T-helper 17 cell (primary cell): ENCODE results near the gene OSM. TPM values are rescaled to one million over a fixed set of nuclear protein-coding genes. Genes with fewer than 3 reads are reported as not detected.

Source experiments
- ATAC-seq: fragments of 150-1000 bp; cut with Tn5 transposase; 2 replicates; pipeline ENCODE4 v1.10.0; 2021; ENCODE audit warnings: mild to moderate bottlenecking, moderate library complexity
- DNase-seq, 3 donors: peaks; one replicate each; pipeline versions ENCODE4 v3.0.0 to v3.0.0-alpha.2; 2020 to 2021
- H3K9me3 ChIP-seq: one replicate; pipeline ENCODE4 v1.7.0; 2013; ENCODE audit warnings: low read length, mild to moderate bottlenecking; ENCODE audit not compliant: control insufficient read depth, poor library complexity, severe bottlenecking
- H3K27ac Mint-ChIP-seq: one replicate; pipeline ENCODE4 v1.8.0; 2022; ENCODE audit warnings: mild to moderate bottlenecking, moderate library complexity, mixed read lengths
- H3K27me3 Mint-ChIP-seq: one replicate; pipeline ENCODE4 v1.8.0; 2022; ENCODE audit warnings: mixed read lengths
- H3K36me3 Mint-ChIP-seq: one replicate; pipeline ENCODE4 v1.8.0; 2022; ENCODE audit warnings: low read depth, mixed read lengths
- H3K4me1 Mint-ChIP-seq: one replicate; pipeline ENCODE4 v1.8.0; 2022; ENCODE audit warnings: mild to moderate bottlenecking, mixed read lengths
- H3K4me3 Mint-ChIP-seq: one replicate; pipeline ENCODE4 v1.8.0; 2022; ENCODE audit warnings: mild to moderate bottlenecking, moderate library complexity, mixed read lengths
- total RNA-seq, 4 donors: library from RNA in 2 of 4; stranded (reverse) in 2 of 4; gene quantifications; one replicate each; pipeline ENCODE4 v1.2.3 and lab custom pipeline; 2022 to 2026

Gene OSM
- total RNA-seq, 2 donors from 2014 or later = 29.1 to 35.2 TPM

GRCh38 chr22:30286331-30286730 is 19.7 kb upstream of the OSM start:
- peaks cover 35% of the 10 kb centered on the region for H3K4me1 Mint-ChIP-seq
- no peak for ATAC-seq

GRCh38 chr22:30285846-30286200 is 19.2 kb upstream of the OSM start:
- Mint-ChIP-seq H3K36me3 (no peaks in the 10 kb centered on the region), H3K27me3 (no peaks in the 10 kb centered on the region), H3K27ac (peak overlapping the region; percentile 79), H3K4me3 (no peak overlapping the region), H3K4me1 (peaks cover 35% of the 10 kb centered on the region)
- H3K9me3 ChIP-seq = no peaks in the 10 kb centered on the region
- DNase-seq (no peak), ATAC-seq (no peak)

More at GRCh38 chr22:30286331-30286730, 19.7 kb upstream of the OSM start:
- H3K36me3 Mint-ChIP-seq = no peaks in the 10 kb centered on the region
- H3K27me3 Mint-ChIP-seq = no peaks in the 10 kb centered on the region
- no peak for DNase-seq
- H3K27ac Mint-ChIP-seq = peak overlapping the region; percentile 79
- H3K9me3 ChIP-seq = no peaks in the 10 kb centered on the region
- peak overlapping the region; percentile 41 for H3K4me3 Mint-ChIP-seq

DNA sequence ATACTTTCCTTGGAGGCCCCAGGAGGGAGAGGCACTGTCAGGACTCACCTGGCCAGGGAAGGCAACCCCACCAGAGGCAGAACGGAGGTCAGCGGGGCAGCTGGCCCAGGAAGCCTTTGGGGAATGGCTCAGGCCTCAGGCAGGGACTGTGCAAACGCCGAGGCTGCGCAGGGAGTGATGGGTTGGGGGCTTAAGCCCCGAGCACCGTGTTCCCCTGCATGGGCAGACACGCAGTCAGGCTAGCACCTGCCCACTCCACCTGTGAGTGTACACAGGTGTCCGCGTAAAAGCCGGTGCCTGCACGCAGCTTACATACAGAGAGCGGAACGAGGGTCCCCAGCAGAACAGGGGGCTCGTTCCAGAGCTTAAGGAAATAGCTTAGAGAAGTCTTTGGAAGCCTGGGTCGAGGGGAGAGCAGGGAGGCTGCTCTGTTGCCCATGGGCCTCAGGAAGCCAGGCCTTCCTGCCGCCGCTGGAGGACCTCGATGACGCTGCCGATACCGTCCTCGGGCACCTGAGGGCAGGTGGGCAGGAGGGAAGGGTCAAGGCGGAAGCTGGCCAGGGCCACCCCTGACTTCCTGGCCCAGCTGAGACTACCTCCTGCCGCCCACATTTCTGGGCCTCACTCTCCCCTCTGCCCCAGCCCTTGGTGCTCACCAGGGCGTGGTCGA is 18.7 kb upstream of the OSM start:
- Mint-ChIP-seq H3K4me1 (peaks cover 33% of the 10 kb centered on the region), H3K27me3 (no peaks in the 10 kb centered on the region)
- ATAC-seq = no peak

DNA sequence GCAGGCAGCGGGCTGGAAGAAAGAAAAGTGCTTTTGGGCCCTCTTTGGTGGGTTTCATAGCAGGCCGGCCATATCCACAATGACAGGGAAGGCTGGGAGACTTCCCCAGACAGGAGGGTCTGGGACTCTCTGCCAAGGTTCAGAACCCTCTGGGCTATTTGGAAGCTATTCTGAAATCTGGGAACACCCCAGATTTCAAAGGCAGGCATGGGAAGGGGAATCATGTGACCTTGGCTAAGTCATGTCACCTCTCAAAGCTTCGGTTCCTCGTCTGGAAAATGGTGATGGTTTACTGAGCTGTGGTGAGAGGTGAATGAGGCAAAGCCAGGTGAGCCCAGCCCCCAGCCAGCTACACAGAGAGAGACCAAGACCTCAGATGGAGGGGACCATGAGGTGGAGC is 18.0 kb upstream of the OSM start:
- Mint-ChIP-seq H3K27ac (no peak overlapping the region), H3K27me3 (no peaks in the 10 kb centered on the region), H3K4me1 (peaks cover 32% of the 10 kb centered on the region), H3K36me3 (no peaks in the 10 kb centered on the region), H3K4me3 (peak overlapping the region; percentile 57)
- ATAC-seq = no peak
- no peak for DNase-seq
- H3K9me3 ChIP-seq = no peaks in the 10 kb centered on the region

More for the DNA sequence above, 18.7 kb upstream of the OSM start:
- DNase-seq = no peak
- Mint-ChIP-seq H3K36me3 (no peaks in the 10 kb centered on the region), H3K4me3 (peak overlapping the region; percentile 57), H3K27ac (no peak overlapping the region)
- no peaks in the 10 kb centered on the region for H3K9me3 ChIP-seq

- Mint-ChIP-seq H3K36me3 (no peaks in the 10 kb centered on the region), H3K4me1 (peaks cover 33% of the 10 kb centered on the region), H3K4me3 (peak overlapping the region; percentile 49), H3K27me3 (no peaks in the 10 kb centered on the region), H3K27ac (no peak overlapping the region)
- ATAC-seq (no peak), DNase-seq (no peak)
- H3K9me3 ChIP-seq = no peaks in the 10 kb centered on the region
These were observed 17.5 kb upstream of the OSM start for GRCh38 chr22:30284172-30284571.

- ATAC-seq (no peak), DNase-seq (no peak)
- peak overlapping the region; percentile 55 for H3K4me3 Mint-ChIP-seq
- H3K9me3 ChIP-seq = no peaks in the 10 kb centered on the region
- H3K27ac Mint-ChIP-seq = peak overlapping the region; percentile 32
- H3K27me3 Mint-ChIP-seq = no peaks in the 10 kb centered on the region
- peaks cover 37% of the 10 kb centered on the region for H3K4me1 Mint-ChIP-seq
- H3K36me3 Mint-ChIP-seq = no peaks in the 10 kb centered on the region
These were observed 16.7 kb upstream of the OSM start for GRCh38 chr22:30283342-30283741.

GRCh38 chr22:30282616-30283046 is 16.0 kb upstream of the OSM start:
- H3K4me3 Mint-ChIP-seq = peak overlapping the region; percentile 12
- H3K36me3 Mint-ChIP-seq = no peaks in the 10 kb centered on the region
- peaks cover 31% of the 10 kb centered on the region for H3K4me1 Mint-ChIP-seq

GRCh38 chr22:30280505-30280904 is 13.9 kb upstream of the OSM start:
- H3K27ac Mint-ChIP-seq = no peak overlapping the region
- peaks cover 37% of the 10 kb centered on the region for H3K4me1 Mint-ChIP-seq
- no peaks in the 10 kb centered on the region for H3K9me3 ChIP-seq
- no peaks in the 10 kb centered on the region for H3K36me3 Mint-ChIP-seq
- H3K4me3 Mint-ChIP-seq = no peak overlapping the region
- H3K27me3 Mint-ChIP-seq = no peaks in the 10 kb centered on the region
- no peak for DNase-seq
- ATAC-seq = no peak

More at GRCh38 chr22:30282616-30283046, 16.0 kb upstream of the OSM start:
- peak overlapping the region; percentile 32 for H3K27ac Mint-ChIP-seq
- no peaks in the 10 kb centered on the region for H3K27me3 Mint-ChIP-seq
- H3K9me3 ChIP-seq = no peaks in the 10 kb centered on the region
- no peak for DNase-seq
- ATAC-seq = no peak

DNA sequence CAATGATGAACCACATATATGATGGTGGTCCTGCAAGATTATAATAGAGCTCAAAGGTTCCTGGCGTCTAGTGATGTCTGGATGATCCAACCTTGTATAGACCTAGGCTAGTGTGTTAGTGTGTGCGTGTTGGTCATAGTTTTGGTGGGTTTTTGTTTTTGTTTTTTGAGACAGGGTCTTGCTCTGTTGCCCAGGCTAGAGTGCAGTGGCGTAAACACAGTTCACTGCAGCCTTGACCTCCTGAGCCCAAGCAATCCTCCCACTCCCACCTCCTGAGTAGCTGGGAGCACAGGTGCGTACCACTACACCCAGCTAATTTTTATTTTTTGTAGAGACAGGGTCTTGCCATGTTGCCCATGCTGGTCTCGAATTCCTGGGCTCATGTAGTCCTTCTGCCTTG is 13.3 kb upstream of the OSM start:
- H3K36me3 Mint-ChIP-seq = no peaks in the 10 kb centered on the region
- H3K27ac Mint-ChIP-seq = no peak overlapping the region
- DNase-seq (no peak), ATAC-seq (no peak)
- H3K9me3 ChIP-seq = no peaks in the 10 kb centered on the region
- H3K4me1 Mint-ChIP-seq = peaks cover 39% of the 10 kb centered on the region
- H3K4me3 Mint-ChIP-seq = peak overlapping the region; percentile 47
- H3K27me3 Mint-ChIP-seq = no peaks in the 10 kb centered on the region

- DNase-seq (no peak), ATAC-seq (no peak)
- H3K9me3 ChIP-seq = no peaks in the 10 kb centered on the region
- Mint-ChIP-seq H3K27me3 (no peaks in the 10 kb centered on the region), H3K27ac (no peak overlapping the region), H3K4me3 (peak overlapping the region; percentile 47), H3K36me3 (no peaks in the 10 kb centered on the region), H3K4me1 (peaks cover 40% of the 10 kb centered on the region)
These were observed 12.6 kb upstream of the OSM start for GRCh38 chr22:30279046-30279788.

DNA sequence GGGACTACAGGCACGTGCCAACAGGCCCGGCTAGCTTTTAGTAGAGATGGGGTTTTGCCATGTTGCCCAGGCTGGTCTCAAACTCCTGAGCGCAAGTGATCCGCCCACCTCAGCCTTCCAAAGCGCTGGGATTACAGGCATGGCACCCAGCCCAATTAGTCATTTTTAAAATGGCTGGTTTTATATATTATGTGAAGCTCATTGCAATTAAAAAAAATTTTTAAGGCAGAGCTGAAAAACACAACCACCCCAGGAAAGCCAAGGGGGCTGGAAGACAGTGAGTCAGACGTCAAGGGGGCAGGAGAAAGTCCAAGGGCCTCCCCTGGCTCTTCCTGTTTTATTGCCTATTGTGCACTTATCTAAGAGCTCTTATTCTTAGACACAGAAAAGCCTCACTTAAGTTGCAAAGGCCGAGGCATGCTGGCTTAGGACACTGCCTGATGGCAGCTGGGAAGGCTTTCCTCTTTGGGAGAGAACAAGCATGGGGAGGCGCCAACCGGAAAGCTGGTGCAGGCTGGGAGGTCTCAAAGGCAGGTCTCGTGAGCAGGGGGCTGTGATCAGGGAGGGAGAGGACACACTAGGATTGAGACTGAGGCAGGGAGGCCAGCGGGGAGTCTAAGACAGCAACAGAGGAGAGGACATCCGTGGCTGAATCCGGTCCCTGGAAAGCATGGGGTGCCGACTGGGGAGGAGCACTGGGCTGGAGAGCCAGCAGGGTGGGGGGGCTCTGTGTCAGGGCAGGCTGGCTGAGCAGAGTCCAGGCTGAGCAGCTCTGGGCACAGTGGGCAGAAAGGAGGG is 11.1 kb upstream of the OSM start:
- ATAC-seq = no peak
- no peak for DNase-seq
- no peak overlapping the region for H3K4me3 Mint-ChIP-seq
- H3K9me3 ChIP-seq = no peaks in the 10 kb centered on the region
- H3K27me3 Mint-ChIP-seq = no peaks in the 10 kb centered on the region
- no peaks in the 10 kb centered on the region for H3K36me3 Mint-ChIP-seq
- peaks cover 42% of the 10 kb centered on the region for H3K4me1 Mint-ChIP-seq
- no peak overlapping the region for H3K27ac Mint-ChIP-seq

DNA sequence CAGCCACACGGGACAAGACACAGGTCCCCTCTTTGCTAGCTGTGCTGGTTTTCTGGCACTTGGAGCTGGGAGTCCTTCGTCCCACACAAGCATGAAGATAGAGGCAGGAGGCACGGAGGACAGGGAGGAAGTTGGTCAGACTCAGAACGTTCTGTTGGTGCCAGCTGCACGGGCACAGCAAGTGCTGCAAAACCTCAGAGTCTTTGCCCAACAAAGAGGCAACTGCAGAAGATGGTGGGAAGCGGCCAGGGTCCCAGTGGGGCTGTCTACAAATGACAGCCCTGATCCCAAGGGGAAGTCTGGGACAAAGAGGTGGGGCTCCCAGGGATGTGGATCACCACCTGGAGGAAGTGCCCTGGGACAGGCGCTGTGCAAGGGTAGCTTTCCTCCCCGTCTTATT is 9.4 kb upstream of the OSM start:
- no peaks in the 10 kb centered on the region for H3K27me3 Mint-ChIP-seq
- H3K4me1 Mint-ChIP-seq = peaks cover 41% of the 10 kb centered on the region
- H3K9me3 ChIP-seq = no peaks in the 10 kb centered on the region
- DNase-seq = no peak
- H3K4me3 Mint-ChIP-seq = peak overlapping the region; percentile 86
- peak overlapping the region; percentile 89 for H3K27ac Mint-ChIP-seq
- H3K36me3 Mint-ChIP-seq = no peaks in the 10 kb centered on the region
- peak; percentile 26 for ATAC-seq

DNA sequence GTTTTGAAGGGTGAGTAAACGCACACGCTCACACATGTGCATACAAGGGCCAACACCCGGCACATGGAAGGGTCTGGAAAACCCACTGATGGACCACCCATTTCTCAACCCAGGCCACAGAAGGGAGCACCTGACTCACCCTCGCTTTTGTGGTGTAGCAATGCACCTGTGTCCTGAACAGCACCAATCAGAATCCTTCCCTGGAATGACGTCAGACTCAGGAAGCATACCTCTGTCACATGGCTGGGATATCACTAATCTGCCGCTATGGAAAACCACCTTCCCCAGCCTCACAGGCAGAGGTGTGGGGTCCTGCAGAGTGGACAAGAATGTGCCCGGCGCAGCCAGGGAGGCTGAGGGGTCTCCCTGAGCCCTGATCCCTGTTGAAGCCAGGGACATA is 9.0 kb upstream of the OSM start:
- H3K27me3 Mint-ChIP-seq = no peaks in the 10 kb centered on the region
- DNase-seq = no peak
- peak overlapping the region; percentile 86 for H3K4me3 Mint-ChIP-seq

More for the DNA sequence above, 9.0 kb upstream of the OSM start:
- ATAC-seq = peak; percentile 81
- no peaks in the 10 kb centered on the region for H3K9me3 ChIP-seq
- H3K27ac Mint-ChIP-seq = peak overlapping the region; percentile 89
- H3K4me1 Mint-ChIP-seq = peaks cover 41% of the 10 kb centered on the region
- peaks cover 1% of the 10 kb centered on the region for H3K36me3 Mint-ChIP-seq
